ENCODE results near the gene IL33. TPM values are rescaled to one million over a fixed set of nuclear protein-coding genes. Genes with fewer than 3 reads are reported as not detected.
A peak's percentile ranks its signal among the peaks of the same experiment; 100 is the strongest.

Gene IL33
- total and polyA plus RNA-seq, 4 donors: 16.5 to 154 (median 27.0) TPM

DNA sequence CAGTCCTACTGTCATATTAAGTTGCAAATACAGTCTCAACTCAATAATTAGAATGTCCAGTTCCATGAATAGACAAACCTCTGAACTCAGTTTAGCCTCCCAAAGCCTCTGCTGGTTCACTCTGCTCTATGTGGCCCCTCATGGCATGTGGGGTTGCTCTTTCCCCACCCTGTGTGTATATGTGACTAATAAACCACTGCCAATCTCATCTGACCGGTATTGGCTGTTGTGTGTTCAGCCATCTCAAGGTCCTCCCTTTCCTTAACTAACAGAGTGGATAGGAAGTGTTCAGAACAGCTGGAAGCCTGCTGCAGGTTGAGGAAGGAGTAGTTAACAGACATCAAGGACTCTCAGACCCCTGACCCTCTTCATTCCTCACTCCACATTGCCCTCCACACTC lies 55.3 kb downstream of the IL33 start:
- no peaks in the 10 kb centered on the region for H3K36me3 ChIP-seq (ENCODE audit: control insufficient read depth in 4 of 4, insufficient read depth in 4 of 4, low read length in 4 of 4)
- H3K27me3 ChIP-seq (ENCODE audit: control insufficient read depth in 3 of 3, insufficient read depth in 3 of 3, low read length in 2 of 3): no peaks in the 10 kb centered on the region
- DNase-seq: no peak
- H3K4me1 ChIP-seq (ENCODE audit: control insufficient read depth in 5 of 5, insufficient read depth in 5 of 5, low read length in 5 of 5): peaks cover 2 to 12% (median 4%) of the 10 kb centered on the region in 5 donors
- no peaks in the 10 kb centered on the region for H3K9me3 ChIP-seq (ENCODE audit: control insufficient read depth in 4 of 4, insufficient read depth in 3 of 4, low read length in 3 of 4)
- H3K9ac ChIP-seq (ENCODE audit: insufficient read depth in 1 of 2, low read length in 2 of 2): no peak overlapping the region
- H3K4me3 ChIP-seq: no peak overlapping the region
- H3K27ac ChIP-seq (ENCODE audit: low read depth in 1 of 2, low read length in 1 of 2): no peak overlapping the region
- TF ChIP-seq CTCF (IDR thresholded peaks at IDR 0.05; ENCODE audit: control extremely low read depth, extremely low read depth): no peak
- no peak for ATAC-seq (ENCODE audit: insufficient read depth, low FRiP score)
- WGBS, 2 donors: 66 to 84% methylated on average over 1 of the region's 1 CpG

GRCh38 chr9:6271508-6272228 lies 56.1 kb downstream of the IL33 start:
- Histone ChIP-seq H3K27ac (ENCODE audit: low read depth in 1 of 2, low read length in 1 of 2) (no peak overlapping the region), H3K4me1 (ENCODE audit: control insufficient read depth in 5 of 5, insufficient read depth in 5 of 5, low read length in 5 of 5) (peaks cover 2 to 12% (median 4%) of the 10 kb centered on the region in 5 donors), H3K27me3 (ENCODE audit: control insufficient read depth in 3 of 3, insufficient read depth in 3 of 3, low read length in 2 of 3) (no peaks in the 10 kb centered on the region), H3K9me3 (ENCODE audit: control insufficient read depth in 4 of 4, insufficient read depth in 3 of 4, low read length in 3 of 4) (no peaks in the 10 kb centered on the region), H3K9ac (ENCODE audit: insufficient read depth in 1 of 2, low read length in 2 of 2) (no peak overlapping the region), H3K4me3 (no peak overlapping the region), H3K36me3 (ENCODE audit: control insufficient read depth in 4 of 4, insufficient read depth in 4 of 4, low read length in 4 of 4) (no peaks in the 10 kb centered on the region)
- DNase-seq (no peak), ATAC-seq (ENCODE audit: insufficient read depth, low FRiP score) (no peak)
- TF ChIP-seq CTCF (IDR thresholded peaks at IDR 0.05; ENCODE audit: control extremely low read depth, extremely low read depth): no peak
- WGBS, 2 donors: 66 to 84% methylated on average over 3 of the region's 3 CpGs

- ATAC-seq (ENCODE audit: insufficient read depth, low FRiP score) (peak; percentile 91), DNase-seq (peak; percentile 37 to 90 (median 77))
- peak overlapping the region in 1 of 2 donors; percentile 9 for H3K27ac ChIP-seq (ENCODE audit: low read depth in 1 of 2, low read length in 1 of 2)
- no peak overlapping the region for H3K9ac ChIP-seq (ENCODE audit: insufficient read depth in 1 of 2, low read length in 2 of 2)
- no peaks in the 10 kb centered on the region for H3K36me3 ChIP-seq (ENCODE audit: control insufficient read depth in 4 of 4, insufficient read depth in 4 of 4, low read length in 4 of 4)
- H3K9me3 ChIP-seq (ENCODE audit: control insufficient read depth in 4 of 4, insufficient read depth in 3 of 4, low read length in 3 of 4): no peaks in the 10 kb centered on the region
- H3K4me3 ChIP-seq: no peak overlapping the region
- H3K4me1 ChIP-seq (ENCODE audit: control insufficient read depth in 5 of 5, insufficient read depth in 5 of 5, low read length in 5 of 5): peaks cover 2 to 12% (median 4%) of the 10 kb centered on the region in 5 donors
- no peak for TF ChIP-seq CTCF (IDR thresholded peaks at IDR 0.05; ENCODE audit: control extremely low read depth, extremely low read depth)
- H3K27me3 ChIP-seq (ENCODE audit: control insufficient read depth in 3 of 3, insufficient read depth in 3 of 3, low read length in 2 of 3): no peaks in the 10 kb centered on the region
Observed at GRCh38 chr9:6272229-6272598, 56.6 kb downstream of the IL33 start.

GRCh38 chr9:6277417-6277816 lies 61.8 kb downstream of the IL33 start:
- ATAC-seq (ENCODE audit: insufficient read depth, low FRiP score) (no peak), DNase-seq (no peak)
- no peak overlapping the region for H3K4me3 ChIP-seq
- H3K27ac ChIP-seq (ENCODE audit: low read depth in 1 of 2, low read length in 1 of 2): no peak overlapping the region
- no peaks in the 10 kb centered on the region for H3K36me3 ChIP-seq (ENCODE audit: control insufficient read depth in 4 of 4, insufficient read depth in 4 of 4, low read length in 4 of 4)
- TF ChIP-seq CTCF (IDR thresholded peaks at IDR 0.05; ENCODE audit: control extremely low read depth, extremely low read depth): no peak
- H3K9me3 ChIP-seq (ENCODE audit: control insufficient read depth in 4 of 4, insufficient read depth in 3 of 4, low read length in 3 of 4): no peaks in the 10 kb centered on the region
- WGBS, 2 donors: 63 to 83% methylated on average over 3 of the region's 3 CpGs
- H3K4me1 ChIP-seq (ENCODE audit: control insufficient read depth in 5 of 5, insufficient read depth in 5 of 5, low read length in 5 of 5): peaks cover 0 to 5% (median 0%) of the 10 kb centered on the region in 5 donors
- H3K9ac ChIP-seq (ENCODE audit: insufficient read depth in 1 of 2, low read length in 2 of 2): no peak overlapping the region
- no peaks in the 10 kb centered on the region for H3K27me3 ChIP-seq (ENCODE audit: control insufficient read depth in 3 of 3, insufficient read depth in 3 of 3, low read length in 2 of 3)
